H1 (cell line): ENCODE results near the gene TMEM163. TPM values are rescaled to one million over a fixed set of nuclear protein-coding genes. Genes with fewer than 3 reads are reported as not detected.

ENCODE experiments used
- CTCF ChIA-PET: fragments of 300-600 bp; sonication (Branson Sonifier 250); formaldehyde crosslinking; loops from one replicate; lab custom pipeline; 2021; ENCODE audit not compliant: partially characterized antibody; lab: Charles Lee
- POLR2A ChIA-PET: fragments of 300-600 bp; sonication (Branson Sonifier 250); formaldehyde crosslinking; loops from one replicate; lab custom pipeline; 2021; ENCODE audit warnings: inconsistent platforms; ENCODE audit not compliant: partially characterized antibody; lab: Charles Lee
- DNase-seq, 2 experiments: peaks; one replicate each; pipeline versions ENCODE4 v3.0.0 to v3.0.0-alpha.2; 2010 to 2022; ENCODE audit warnings: low spot score in 2 of 2, low read depth in 1 of 2, mixed read lengths in 1 of 2
- FAIRE-seq: peaks from 2 replicates; lab custom pipeline; 2011; peaks lifted over from hg19 to GRCh38; lab: Jason Lieb, UNC
- H2AFZ ChIP-seq: 2 replicates; pipeline ENCODE4 v1.8.1; 2012; ENCODE audit warnings: low read length, inconsistent platforms
- H2AK5ac ChIP-seq: 2 replicates; pipeline ENCODE4 v1.6.1; 2013; ENCODE audit warnings: low read depth, low read length
- H2BK120ac ChIP-seq: replicated peaks from 2 replicates; pipeline ENCODE3; 2013; ENCODE audit warnings: low read depth, low read length, inconsistent platforms
- H2BK12ac ChIP-seq: 2 replicates; pipeline ENCODE4 v1.6.1; 2013; ENCODE audit warnings: low read depth, low read length
- H2BK15ac ChIP-seq: 2 replicates; pipeline ENCODE4 v1.6.1; 2013; ENCODE audit warnings: low read length
- H2BK20ac ChIP-seq: 2 replicates; pipeline ENCODE4 v1.6.1; 2013; ENCODE audit warnings: low read length
- H2BK5ac ChIP-seq: 2 replicates; pipeline ENCODE4 v1.6.1; 2013; ENCODE audit warnings: low read depth, low read length
- H3K14ac ChIP-seq: 2 replicates; pipeline ENCODE4 v1.6.1; 2013; ENCODE audit warnings: inconsistent platforms; ENCODE audit not compliant: insufficient read length
- H3K18ac ChIP-seq: 2 replicates; pipeline ENCODE4 v1.6.1; 2013; ENCODE audit warnings: low read length; ENCODE audit errors: extremely low read depth
- H3K23ac ChIP-seq: 2 replicates; pipeline ENCODE4 v1.6.1; 2013; ENCODE audit warnings: inconsistent platforms; ENCODE audit not compliant: insufficient read length
- H3K23me2 ChIP-seq: 2 replicates; pipeline ENCODE4 v1.6.1; 2013; ENCODE audit warnings: low read depth, low read length
- H3K27ac ChIP-seq: 2 replicates; pipeline ENCODE4 v1.6.1; 2011; ENCODE audit warnings: low read depth, low read length, inconsistent platforms
- H3K27me3 ChIP-seq, 4 experiments: replicated peaks in 1 of 4; 1 replicate in 1 of 4; 2 replicates in 3 of 4; pipeline versions ENCODE4 v1.6.1 to v1.8.1; 2011 to 2013; ENCODE audit warnings: low read length in 3 of 4, mild to moderate bottlenecking in 3 of 4, inconsistent platforms in 2 of 4, mixed read lengths in 2 of 4, moderate library complexity in 1 of 4; ENCODE audit not compliant: control insufficient read depth in 3 of 4, insufficient read depth in 3 of 4; ENCODE audit errors: extremely low read depth in 1 of 4
- H3K36me3 ChIP-seq, 4 experiments: 2 replicates each; pipeline versions ENCODE4 v1.6.1 to v1.8.1; 2011 to 2013; ENCODE audit warnings: mild to moderate bottlenecking in 4 of 4, low read length in 3 of 4, moderate library complexity in 2 of 4, control low read depth in 1 of 4, inconsistent platforms in 1 of 4; ENCODE audit not compliant: insufficient read depth in 4 of 4, control insufficient read depth in 2 of 4
- H3K4ac ChIP-seq: replicated peaks from 2 replicates; pipeline ENCODE3; 2013; ENCODE audit warnings: low read length, low read depth, mixed read lengths, inconsistent platforms; ENCODE audit not compliant: insufficient read length
- H3K4me1 ChIP-seq, 4 experiments: replicated peaks in 1 of 4; 1 replicate in 1 of 4; 2 replicates in 3 of 4; pipeline versions ENCODE4 v1.6.1 to v1.8.1; 2011 to 2013; ENCODE audit warnings: low read length in 3 of 4, inconsistent platforms in 2 of 4, mixed read lengths in 1 of 4; ENCODE audit not compliant: insufficient read depth in 4 of 4, control insufficient read depth in 3 of 4
- H3K4me2 ChIP-seq, 2 experiments: 2 replicates each; pipeline versions ENCODE4 v1.6.1 to v1.8.1; 2011 to 2013; ENCODE audit warnings: low read depth in 2 of 2, low read length in 2 of 2, control low read depth in 1 of 2, inconsistent platforms in 1 of 2, mild to moderate bottlenecking in 1 of 2; ENCODE audit not compliant: insufficient read depth in 1 of 2
- H3K4me3 ChIP-seq, 4 experiments: fragments of 200-600, 300-600 bp in 1 of 4; sonication (generic), shearing (Covaris generic), sonication (Bioruptor Twin) in 1 of 4; 2 replicates each; pipeline versions ENCODE4 v1.5.1 to v1.8.1; 2011 to 2016; ENCODE audit warnings: low read length in 4 of 4, low read depth in 3 of 4, control low read depth in 2 of 4, inconsistent platforms in 2 of 4, mild to moderate bottlenecking in 2 of 4, mixed read lengths in 1 of 4, moderate library complexity in 1 of 4; ENCODE audit not compliant: insufficient read depth in 2 of 4; ENCODE audit errors: extremely low read depth in 1 of 4
- H3K56ac ChIP-seq: replicated peaks from 2 replicates; pipeline ENCODE3; 2013; ENCODE audit warnings: low read depth, mild to moderate bottlenecking, mixed read lengths, low read length, inconsistent platforms; ENCODE audit not compliant: insufficient read length
- H3K79me1 ChIP-seq: 2 replicates; pipeline ENCODE4 v1.6.1; 2013; ENCODE audit warnings: low read depth, low read length, control low read depth
- H3K79me2 ChIP-seq, 2 experiments: 2 replicates each; pipeline versions ENCODE4 v1.6.1 to v1.8.1; 2012 to 2013; ENCODE audit warnings: low read length in 2 of 2, mild to moderate bottlenecking in 2 of 2, inconsistent platforms in 1 of 2; ENCODE audit not compliant: insufficient read depth in 2 of 2, control insufficient read depth in 1 of 2
- H3K9ac ChIP-seq, 4 experiments: replicated peaks in 1 of 4; 1 replicate in 1 of 4; 2 replicates in 3 of 4; pipeline versions ENCODE4 v1.6.1 to v1.8.1; 2011 to 2013; ENCODE audit warnings: low read depth in 3 of 4, low read length in 3 of 4, control low read depth in 2 of 4, mild to moderate bottlenecking in 2 of 4, moderate library complexity in 2 of 4, inconsistent platforms in 1 of 4; ENCODE audit errors: extremely low read depth in 1 of 4
- H3K9me3 ChIP-seq, 2 experiments: 2 replicates each; pipeline versions ENCODE4 v1.6.1 to v1.8.1; 2012 to 2013; ENCODE audit warnings: mild to moderate bottlenecking in 2 of 2, moderate library complexity in 2 of 2, control low read depth in 1 of 2, inconsistent platforms in 1 of 2, low read depth in 1 of 2, low read length in 1 of 2, mixed read lengths in 1 of 2; ENCODE audit not compliant: insufficient read depth in 2 of 2
- H4K20me1 ChIP-seq, 2 experiments: replicated peaks in 1 of 2; 2 replicates each; pipeline versions ENCODE3 to v1.8.1; 2011 to 2013; ENCODE audit warnings: inconsistent platforms in 2 of 2, low read length in 2 of 2, mild to moderate bottlenecking in 1 of 2; ENCODE audit not compliant: insufficient read depth in 2 of 2, control insufficient read depth in 1 of 2
- H4K5ac ChIP-seq: 2 replicates; pipeline ENCODE4 v1.6.1; 2013; ENCODE audit warnings: low read length, low read depth, mixed read lengths, inconsistent platforms; ENCODE audit not compliant: insufficient read length
- H4K8ac ChIP-seq: 2 replicates; pipeline ENCODE4 v1.8.0; 2013; ENCODE audit warnings: mild to moderate bottlenecking, moderate library complexity, low read length, inconsistent platforms; ENCODE audit not compliant: insufficient read depth; ENCODE audit errors: extremely low read depth
- H4K91ac ChIP-seq: replicated peaks from 2 replicates; pipeline ENCODE3; 2013; ENCODE audit warnings: low read length, mixed read lengths, inconsistent platforms; ENCODE audit not compliant: insufficient read length
- ATF2 ChIP-seq: IDR thresholded peaks from 2 replicates; pipeline ENCODE4 v1.6.1; 2012; ENCODE audit warnings: low read length, inconsistent platforms
- BCL11A ChIP-seq, 2 experiments: IDR thresholded peaks; one replicate each; pipeline ENCODE4 v1.6.1; 2011; ENCODE audit warnings: low read depth in 2 of 2, low read length in 2 of 2, mild to moderate bottlenecking in 2 of 2
- CBX8 ChIP-seq: fragments of 300-800, 300-1000 bp; sonication (generic); IDR thresholded peaks from 2 replicates; pipeline ENCODE4 v1.7.1; 2016; ENCODE audit warnings: low read depth, low read length, borderline replicate concordance
- CEBPB ChIP-seq: IDR thresholded peaks from 2 replicates; pipeline ENCODE4 v1.6.1; 2012; ENCODE audit warnings: low read depth, low read length
- E2F6 ChIP-seq: IDR thresholded peaks from 2 replicates; pipeline ENCODE4 v1.6.1; 2012; ENCODE audit warnings: inconsistent platforms
- EP300 ChIP-seq, 2 experiments: IDR thresholded peaks; 1 replicate in 1 of 2; 2 replicates in 1 of 2; pipeline ENCODE4 v1.6.1; 2011 to 2012; ENCODE audit warnings: low read depth in 2 of 2, low read length in 2 of 2, mild to moderate bottlenecking in 2 of 2, borderline replicate concordance in 1 of 2, inconsistent platforms in 1 of 2, moderate library complexity in 1 of 2
- HDAC6 ChIP-seq: IDR thresholded peaks from one replicate; pipeline ENCODE4 v1.7.1; 2012; ENCODE audit warnings: low read depth, mild to moderate bottlenecking, inconsistent platforms, low read length, moderate library complexity
- RNF2 ChIP-seq: fragments of 200-900, 300-1000 bp; sonication (generic); IDR thresholded peaks from 2 replicates; pipeline ENCODE4 v1.7.1; 2016; ENCODE audit warnings: borderline replicate concordance, low read depth, mild to moderate bottlenecking, antibody characterized with exemption, low read length; ENCODE audit not compliant: poor library complexity, severe bottlenecking; ENCODE audit errors: missing control alignments
- SAP30 ChIP-seq: fragments of 300-600 bp; sonication (generic); IDR thresholded peaks from 2 replicates; pipeline ENCODE4 v1.7.1; 2012; ENCODE audit warnings: low read length, moderate library complexity, mild to moderate bottlenecking, inconsistent platforms; ENCODE audit not compliant: insufficient read depth, insufficient replicate concordance
- polyA plus RNA-seq, 7 experiments: library from polyadenylated mRNA; depleted of rRNA in 3 of 7; stranded (reverse) in 5 of 7; unstranded in 2 of 7; fragments of >200 nt in 5 of 7; fragments of 200-250 nt in 2 of 7; gene quantifications; 1 replicate in 5 of 7; 2 replicates in 1 of 7; 4 replicates in 1 of 7; pipeline versions ENCODE4 v1.2.1 to v1.2.3, GENCODE V29; 2011 to 2013; ENCODE audit warnings: missing spikeins in 2 of 7, mixed read lengths in 2 of 7
- total RNA-seq: library from RNA; stranded (reverse); fragmentation: NEBNext Ultra II Directional; extraction: Animal tissue kit (Norgen Biotek cat#: 25700); gene quantifications from 2 replicates; pipeline ENCODE4 v1.2.1, GENCODE V29; 2021

Gene TMEM163
- total and polyA plus RNA-seq, 2 of the 8 experiments (the other 6 are each of a cell fraction or from before 2014, with no cell fraction given), result 2.8 to 3.2 TPM

GRCh38 chr2:134540990-134541389 is 177.8 kb downstream of the TMEM163 start:
- Histone ChIP-seq H3K4me2 (no peak overlapping the region), H2BK12ac (no peak overlapping the region), H4K20me1 (no peaks in the 10 kb centered on the region), H2AFZ (no peak overlapping the region), H3K4ac (no peak overlapping the region), H3K4me1 (no peaks in the 10 kb centered on the region; a peak in 1 of 7 replicates), H3K36me3 (no peaks in the 10 kb centered on the region), H3K4me3 (no peak overlapping the region), H3K27ac (no peak overlapping the region), H4K5ac (no peak overlapping the region), H3K23me2 (no peaks in the 10 kb centered on the region), H2BK15ac (no peak overlapping the region), H4K91ac (no peak overlapping the region), H4K8ac (no peak overlapping the region), H3K79me2 (no peaks in the 10 kb centered on the region), H3K27me3 (no peaks in the 10 kb centered on the region), H2BK5ac (no peak overlapping the region), H3K23ac (no peak overlapping the region), H2AK5ac (no peak overlapping the region), H3K56ac (no peak overlapping the region), H3K9me3 (no peaks in the 10 kb centered on the region), H2BK120ac (no peak overlapping the region), H3K18ac (no peak overlapping the region), H3K14ac (no peak overlapping the region), H3K9ac (no peak overlapping the region), H2BK20ac (no peak overlapping the region), H3K79me1 (no peaks in the 10 kb centered on the region)
- DNase-seq (no peak), FAIRE-seq (no peak)
- ChIA-PET CTCF (interaction anchor here (0.7 to 1.3 kb wide), 4 partner anchors 16 to 163 kb away, joined by 3 read pairs; no protein-coding TSS in a partner anchor), POLR2A (no interaction called here)
- no peak for TF ChIP-seq RNF2
- TF ChIP-seq ATF2, result no peak
- TF ChIP-seq EP300 (IDR thresholded peaks at IDR 0.05; ENCODE audit: borderline replicate concordance in 1 of 2, low read depth in 2 of 2, low read length in 2 of 2), result no peak
- no peak for TF ChIP-seq BCL11A (IDR thresholded peaks at IDR 0.05; ENCODE audit: low read depth in 2 of 2, low read length in 2 of 2)
- no peak for TF ChIP-seq CBX8
- no peak for TF ChIP-seq CEBPB
- no peak for TF ChIP-seq SAP30
- no peak for TF ChIP-seq E2F6
- no peak for TF ChIP-seq HDAC6
